RWPE2 (cell line): ENCODE data around the gene KLF13.

Source experiments
- ATAC-seq: fragments of 200-7000 bp; cut with Tn5 transposase; 3 replicates; pipeline ENCODE4 v1.9.1; 2021; ENCODE audit warnings: low read depth
- DNase-seq: peaks from one replicate; pipeline ENCODE4 v3.0.0-alpha.2; 2020; ENCODE audit warnings: low spot score
- H3K27ac ChIP-seq: fragments of 450-650 bp; 2 replicates; pipeline ENCODE4 v1.5.1; 2017; ENCODE audit warnings: mild to moderate bottlenecking; ENCODE audit not compliant: poor library complexity, severe bottlenecking
- H3K27me3 ChIP-seq: fragments of 250-450 bp; sonication (Bioruptor Pico); 2 replicates; pipeline ENCODE4 v1.5.1; 2021; ENCODE audit warnings: mild to moderate bottlenecking, moderate library complexity; ENCODE audit not compliant: insufficient read depth, poor library complexity, severe bottlenecking
- H3K36me3 ChIP-seq: fragments of 250-450 bp; sonication (Bioruptor Pico); 2 replicates; pipeline ENCODE4 v1.5.1; 2020; ENCODE audit warnings: low read depth, mild to moderate bottlenecking, moderate library complexity
- H3K4me1 ChIP-seq: fragments of 250-450 bp; sonication (Bioruptor Pico); 2 replicates; pipeline ENCODE4 v1.5.1; 2021; ENCODE audit warnings: mild to moderate bottlenecking, moderate library complexity; ENCODE audit not compliant: insufficient read depth, poor library complexity, severe bottlenecking
- H3K4me3 ChIP-seq: fragments of 250-450 bp; sonication (Bioruptor Pico); 2 replicates; pipeline ENCODE4 v1.5.1; 2021; ENCODE audit warnings: mild to moderate bottlenecking, moderate library complexity; ENCODE audit not compliant: severe bottlenecking
- H3K9me3 ChIP-seq: fragments of 250-450 bp; sonication (Bioruptor Pico); 2 replicates; pipeline ENCODE4 v1.5.1; 2021; ENCODE audit warnings: mild to moderate bottlenecking, moderate library complexity; ENCODE audit not compliant: severe bottlenecking
- CTCF ChIP-seq: fragments of 450-650 bp; IDR thresholded peaks from one replicate; pipeline ENCODE4 v1.5.1; 2017; ENCODE audit warnings: mild to moderate bottlenecking, moderate library complexity; ENCODE audit not compliant: poor library complexity, severe bottlenecking

Gene KLF13

GRCh38 chr15:31320022-31320421, 6.6 kb upstream of the KLF13 start:
- H3K27ac ChIP-seq = no peak overlapping the region
- H3K36me3 ChIP-seq = no peaks in the 10 kb centered on the region
- no peak overlapping the region for H3K4me3 ChIP-seq
- no peaks in the 10 kb centered on the region for H3K27me3 ChIP-seq
- no peak for TF ChIP-seq CTCF
- H3K9me3 ChIP-seq = no peaks in the 10 kb centered on the region
- H3K4me1 ChIP-seq = no peaks in the 10 kb centered on the region
- ATAC-seq (no peak), DNase-seq (no peak)

- H3K4me3 ChIP-seq = no peak overlapping the region
- H3K27me3 ChIP-seq = no peaks in the 10 kb centered on the region
- no peak overlapping the region for H3K27ac ChIP-seq
- H3K9me3 ChIP-seq = no peaks in the 10 kb centered on the region
- no peak for ATAC-seq
- no peaks in the 10 kb centered on the region for H3K4me1 ChIP-seq
- H3K36me3 ChIP-seq = no peaks in the 10 kb centered on the region
- TF ChIP-seq CTCF = no peak
- DNase-seq = no peak
Measured at GRCh38 chr15:31321418-31321817, 5.2 kb upstream of the KLF13 start.

- no peaks in the 10 kb centered on the region for H3K36me3 ChIP-seq
- H3K27ac ChIP-seq = no peak overlapping the region
- no peaks in the 10 kb centered on the region for H3K27me3 ChIP-seq
- TF ChIP-seq CTCF = no peak
- H3K4me3 ChIP-seq = no peak overlapping the region
- no peak for DNase-seq
- no peak for ATAC-seq
- H3K9me3 ChIP-seq = no peaks in the 10 kb centered on the region
- H3K4me1 ChIP-seq = no peaks in the 10 kb centered on the region
Measured at GRCh38 chr15:31322504-31322903, 4.1 kb upstream of the KLF13 start.

GRCh38 chr15:31323627-31324026, 3.0 kb upstream of the KLF13 start:
- H3K27ac ChIP-seq = no peak overlapping the region
- H3K27me3 ChIP-seq = no peaks in the 10 kb centered on the region
- no peak for ATAC-seq
- H3K9me3 ChIP-seq = no peaks in the 10 kb centered on the region
- no peaks in the 10 kb centered on the region for H3K36me3 ChIP-seq
- no peak for TF ChIP-seq CTCF
- H3K4me1 ChIP-seq = no peaks in the 10 kb centered on the region
- H3K4me3 ChIP-seq = no peak overlapping the region
- no peak for DNase-seq

- ATAC-seq (no peak), DNase-seq (no peak)
- no peak for TF ChIP-seq CTCF
- no peaks in the 10 kb centered on the region for H3K4me1 ChIP-seq
- no peak overlapping the region for H3K27ac ChIP-seq
- no peak overlapping the region for H3K4me3 ChIP-seq
- H3K36me3 ChIP-seq = no peaks in the 10 kb centered on the region
- no peaks in the 10 kb centered on the region for H3K27me3 ChIP-seq
- no peaks in the 10 kb centered on the region for H3K9me3 ChIP-seq
Measured at GRCh38 chr15:31324186-31324585, 2.4 kb upstream of the KLF13 start.
